GM12892 (cell line): Measurements from ENCODE around the gene TAF13.

Source experiments
- POLR2A ChIP-seq: IDR thresholded peaks from 2 replicates; pipeline ENCODE4 v1.6.1; 2011; ENCODE audit warnings: low read depth, low read length, control low read depth
- POLR2AphosphoS5 ChIP-seq: IDR thresholded peaks from 2 replicates; pipeline ENCODE4 v1.6.1; 2011; ENCODE audit warnings: low read depth, low read length, control low read depth
- TAF1 ChIP-seq: IDR thresholded peaks from 2 replicates; pipeline ENCODE4 v1.6.1; 2011; ENCODE audit warnings: low read depth, mild to moderate bottlenecking, control low read depth, low read length, borderline replicate concordance

DNA sequence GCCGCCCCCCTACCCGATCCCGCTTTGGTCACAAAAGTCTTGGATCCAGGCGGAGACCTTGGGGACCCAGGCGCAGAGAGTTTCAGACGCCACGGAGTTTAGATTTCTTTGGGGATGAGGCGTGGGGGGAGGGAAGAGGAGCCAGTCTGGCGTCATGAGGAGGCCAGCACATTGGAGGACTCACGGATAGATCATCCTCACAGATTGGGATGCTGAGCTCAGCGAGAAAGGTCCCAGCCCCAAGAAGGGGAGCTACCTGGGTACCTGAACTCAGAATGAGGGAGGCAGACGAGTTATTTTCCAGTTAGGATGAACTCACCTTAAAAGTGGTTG, 38.5 kb upstream of the TAF13 start:
- TF ChIP-seq POLR2A: no peak
- no peak for TF ChIP-seq TAF1
- TF ChIP-seq POLR2AphosphoS5: no peak
